ENCODE data around the gene KRTAP10-3.
"Not testable (repeated sequence)": the region's sequence is repeated elsewhere in the genome, so short reads cannot be mapped to it uniquely, and the experiment has no call there.

The KRTAP10-3 gene

DNA sequence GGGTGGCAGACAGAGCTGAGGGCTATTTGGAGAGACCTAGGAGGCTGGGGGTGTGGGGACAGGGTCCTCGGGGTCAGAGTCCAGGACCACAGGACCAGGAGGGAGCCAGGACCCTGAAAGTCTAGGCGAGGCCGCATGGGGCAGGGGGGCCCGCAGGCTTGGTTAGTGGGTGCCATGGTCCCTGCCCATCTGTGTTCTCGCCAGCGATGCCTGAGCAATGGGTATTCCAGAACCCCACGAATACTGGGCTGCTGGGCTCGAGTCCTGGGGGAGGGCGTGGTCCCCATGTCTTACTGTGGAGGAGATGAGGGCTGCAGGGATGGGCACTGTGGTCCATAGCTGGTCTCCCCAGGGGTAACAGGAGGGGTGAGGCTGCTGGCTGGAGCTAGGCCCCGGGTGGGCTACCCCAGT is 31.7 kb upstream of the KRTAP10-3 start:
- DNase-seq (ENCODE audit: low read depth): no peak

DNA sequence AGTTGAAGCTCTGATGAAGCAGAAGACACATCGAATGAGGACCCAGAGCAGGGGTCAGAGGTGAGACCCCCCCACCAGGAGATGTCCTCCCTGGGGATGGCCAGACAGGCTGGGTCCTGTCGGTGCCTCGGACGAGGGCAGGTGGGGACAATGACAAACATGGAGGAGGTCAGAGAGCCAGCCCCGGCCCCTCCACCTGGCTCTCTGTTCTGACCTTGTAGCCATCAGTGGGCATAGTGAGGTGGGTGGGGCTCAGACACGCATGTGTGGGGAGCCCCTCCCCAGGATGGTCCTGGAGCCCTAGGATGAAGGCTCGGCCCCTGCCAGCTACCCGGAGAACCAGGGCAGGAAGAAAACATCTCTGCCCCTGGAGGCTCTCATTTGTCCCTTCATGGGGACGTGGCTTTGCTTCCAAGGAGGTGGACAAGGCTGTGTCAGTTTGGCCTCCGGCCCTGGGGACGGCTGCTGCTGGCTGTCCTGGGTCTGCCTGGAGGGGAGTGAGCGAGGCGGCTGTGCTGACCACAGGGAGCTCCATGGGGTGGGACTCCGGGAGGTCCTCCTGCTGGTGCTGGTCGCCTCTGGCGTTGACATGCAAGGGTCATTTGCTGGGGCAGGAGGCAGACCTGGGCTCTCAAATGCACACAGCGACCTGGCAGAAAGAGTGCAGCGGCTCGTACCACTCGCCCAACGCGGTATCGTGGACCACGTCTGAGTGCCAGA is 31.2 kb upstream of the KRTAP10-3 start:
- DNase-seq (ENCODE audit: low read depth): no peak

- no peak for DNase-seq (ENCODE audit: low read depth)
Measured at GRCh38 chr21:44589094-44589493, 30.5 kb upstream of the KRTAP10-3 start.

- DNase-seq (ENCODE audit: low read depth): no peak
Measured at GRCh38 chr21:44585892-44586291, 27.3 kb upstream of the KRTAP10-3 start.

GRCh38 chr21:44583800-44584147 is 25.2 kb upstream of the KRTAP10-3 start:
- no peak for DNase-seq (ENCODE audit: low read depth)

GRCh38 chr21:44583089-44583799 is 24.6 kb upstream of the KRTAP10-3 start:
- DNase-seq (ENCODE audit: low read depth): no peak

DNA sequence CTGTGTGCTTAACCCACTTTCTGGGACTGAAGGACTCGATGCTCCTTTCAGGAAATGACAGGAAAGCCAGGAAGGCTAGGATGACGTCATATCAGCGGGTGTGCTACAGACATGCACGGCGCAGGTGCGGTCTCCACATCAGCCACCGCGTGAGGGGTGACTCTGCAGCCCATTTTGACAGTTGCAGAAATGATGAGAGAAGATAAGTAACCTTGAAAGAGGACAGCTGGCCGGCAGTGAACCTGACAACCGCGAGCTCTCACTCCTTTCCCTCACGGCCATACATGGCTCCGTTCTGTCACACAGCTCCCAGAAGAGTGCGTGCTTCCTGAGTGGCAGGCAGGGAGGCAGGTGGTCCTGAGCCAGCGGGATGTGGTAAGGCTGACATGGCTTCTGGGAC is 23.5 kb upstream of the KRTAP10-3 start:
- DNase-seq (ENCODE audit: low read depth): no peak

- DNase-seq (ENCODE audit: low read depth): no peak
Measured at GRCh38 chr21:44581158-44581557, 22.6 kb upstream of the KRTAP10-3 start.

GRCh38 chr21:44580231-44580821 is 21.7 kb upstream of the KRTAP10-3 start, which contains the start of gene KRTAP10-5:
Gene KRTAP10-5 (minus strand): TSS chr21:44580604. CDS start chr21:44580578, 26 bp downstream.
- not testable (repeated sequence) for DNase-seq (ENCODE audit: low read depth)

- no peak for DNase-seq (ENCODE audit: low read depth)
Measured at GRCh38 chr21:44579833-44580144, 21.2 kb upstream of the KRTAP10-3 start.

DNA sequence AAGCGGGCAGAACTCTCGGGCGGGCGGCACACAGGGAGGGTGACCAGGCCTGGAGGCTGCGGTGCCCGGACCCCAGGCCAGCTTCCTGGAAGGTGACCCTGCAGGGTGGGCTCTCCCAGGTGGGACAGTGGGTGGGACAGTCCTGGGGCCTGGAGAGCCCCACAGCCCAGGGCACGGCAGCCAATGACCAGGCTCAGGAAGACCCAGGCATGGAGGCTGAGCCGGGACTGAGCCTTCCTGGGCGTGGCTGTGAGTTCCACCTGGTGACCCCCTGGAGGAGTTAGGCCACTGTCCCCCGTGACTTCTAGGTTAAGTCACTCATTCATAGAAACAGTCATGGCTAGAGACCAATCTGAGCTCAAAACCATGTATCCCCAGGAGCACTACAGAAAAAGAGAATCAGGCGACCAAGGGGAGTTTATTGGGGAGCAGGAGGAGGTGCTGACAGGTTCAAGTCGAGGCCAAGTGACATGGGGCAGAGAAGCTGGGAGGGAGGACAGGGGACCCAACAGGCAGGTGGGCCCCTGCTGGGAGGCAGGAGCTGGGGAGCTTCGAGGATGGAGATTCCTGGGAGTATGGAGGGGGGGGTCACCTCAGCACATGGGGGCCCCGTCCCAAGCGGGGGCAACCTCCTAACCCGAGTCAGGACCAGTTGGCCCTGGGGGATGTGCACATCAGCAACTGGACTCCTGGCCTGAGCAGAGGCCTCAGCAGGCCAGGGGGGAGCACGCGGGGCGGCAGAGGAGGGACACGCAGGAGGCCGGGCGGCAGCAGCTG is 20.6 kb upstream of the KRTAP10-3 start:
- no peak for DNase-seq (ENCODE audit: low read depth)

GRCh38 chr21:44578371-44579055 is 19.9 kb upstream of the KRTAP10-3 start:
- DNase-seq (ENCODE audit: low read depth): no peak

GRCh38 chr21:44576025-44576420 is 17.4 kb upstream of the KRTAP10-3 start:
- no peak for DNase-seq (ENCODE audit: low read depth)

DNA sequence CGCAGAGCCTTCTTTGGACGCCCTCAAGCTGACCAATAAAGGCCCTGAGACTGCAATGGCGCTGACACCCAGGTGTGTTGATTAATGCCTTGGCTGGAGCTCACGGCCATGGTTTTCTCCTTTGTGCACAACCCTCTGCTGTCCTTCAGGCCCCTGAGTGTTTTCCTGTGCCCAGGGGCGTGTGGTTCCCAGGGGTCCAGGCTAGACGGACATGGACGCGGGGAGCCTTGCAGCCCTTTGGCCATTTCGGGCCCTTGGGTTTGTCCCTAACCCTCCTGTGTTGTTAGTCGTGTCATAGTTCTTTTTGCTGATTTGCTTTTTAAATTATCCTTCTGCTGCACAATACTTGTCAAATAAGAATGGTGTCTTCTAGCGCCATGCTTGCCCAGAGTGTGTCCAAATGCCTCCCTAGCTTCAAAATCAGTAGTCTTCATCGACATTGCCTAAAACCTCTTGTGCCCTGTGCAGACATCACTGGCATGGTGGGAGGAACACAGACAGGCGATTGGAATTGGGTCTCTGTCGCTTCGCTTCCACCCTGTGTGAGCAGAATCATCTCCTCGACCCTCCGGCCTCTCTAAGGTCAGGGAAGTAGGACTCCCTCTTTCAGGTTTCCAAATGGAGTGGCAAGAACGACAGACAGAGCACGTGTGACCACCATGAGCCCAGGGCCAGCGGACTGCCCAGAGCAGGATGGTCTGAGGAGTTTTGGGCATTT is 16.9 kb upstream of the KRTAP10-3 start:
- no peak for DNase-seq (ENCODE audit: low read depth)

GRCh38 chr21:44574457-44575306 is 16.1 kb upstream of the KRTAP10-3 start:
- DNase-seq (ENCODE audit: low read depth): no peak

DNA sequence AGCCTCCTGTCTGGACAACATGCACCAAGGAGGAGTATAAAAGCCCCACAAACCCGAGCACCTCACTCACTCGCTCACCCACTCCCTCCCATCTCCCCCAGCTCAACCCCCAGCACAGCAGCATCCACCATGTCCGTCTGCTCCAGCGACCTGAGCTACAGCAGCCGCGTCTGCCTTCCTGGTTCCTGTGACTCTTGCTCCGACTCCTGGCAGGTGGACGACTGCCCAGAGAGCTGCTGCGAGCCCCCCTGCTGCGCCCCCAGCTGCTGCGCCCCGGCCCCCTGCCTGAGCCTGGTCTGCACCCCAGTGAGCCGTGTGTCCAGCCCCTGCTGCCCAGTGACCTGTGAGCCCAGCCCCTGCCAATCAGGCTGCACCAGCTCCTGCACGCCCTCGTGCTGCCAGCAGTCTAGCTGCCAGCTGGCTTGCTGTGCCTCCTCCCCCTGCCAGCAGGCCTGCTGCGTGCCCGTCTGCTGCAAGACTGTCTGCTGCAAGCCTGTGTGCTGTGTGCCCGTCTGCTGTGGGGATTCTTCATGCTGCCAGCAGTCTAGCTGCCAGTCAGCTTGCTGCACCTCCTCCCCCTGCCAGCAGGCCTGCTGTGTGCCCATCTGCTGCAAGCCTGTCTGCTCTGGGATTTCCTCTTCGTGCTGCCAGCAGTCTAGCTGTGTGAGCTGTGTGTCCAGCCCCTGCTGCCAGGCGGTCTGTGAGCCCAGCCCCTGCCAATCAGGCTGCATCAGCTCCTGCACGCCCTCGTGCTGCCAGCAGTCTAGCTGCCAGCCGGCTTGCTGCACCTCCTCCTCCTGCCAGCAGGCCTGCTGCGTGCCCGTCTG is 15.2 kb upstream of the KRTAP10-3 start, which contains the start of gene KRTAP10-4:
TSS of gene KRTAP10-4 (plus strand) at position 100 of the 827 bp plus-strand sequence. CDS start at position 130, 30 bp downstream.
- DNase-seq (ENCODE audit: low read depth): not testable (repeated sequence)

DNA sequence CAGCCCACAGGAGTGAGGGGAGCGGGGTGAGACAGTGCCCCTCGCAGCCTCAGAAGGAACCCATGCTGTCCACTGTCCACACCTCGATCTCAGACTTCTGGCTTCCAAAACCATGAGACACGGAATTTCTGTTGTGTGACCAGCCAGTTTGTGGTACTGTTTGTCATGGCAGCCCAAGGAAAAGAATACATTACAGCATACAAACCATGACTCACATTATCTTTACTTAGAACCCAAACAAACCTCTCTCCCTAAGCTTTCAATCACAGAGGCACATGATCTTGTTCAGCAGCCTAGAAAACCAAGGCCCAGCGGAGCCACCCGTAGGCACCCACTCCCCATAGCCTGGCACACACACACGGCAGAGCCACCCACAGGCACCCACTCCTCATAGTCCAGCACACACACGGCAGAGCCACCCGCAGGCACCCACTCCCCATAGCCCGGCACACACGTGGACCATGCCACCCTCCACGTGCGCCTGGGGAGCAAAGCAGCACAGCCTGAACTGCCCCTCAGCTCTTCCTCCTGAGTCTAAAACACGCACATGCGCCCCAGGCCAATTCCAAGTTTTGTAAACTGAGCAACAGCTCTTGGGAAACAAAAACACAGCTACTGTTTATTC is 14.5 kb upstream of the KRTAP10-3 start:
- no peak for DNase-seq (ENCODE audit: low read depth)

DNA sequence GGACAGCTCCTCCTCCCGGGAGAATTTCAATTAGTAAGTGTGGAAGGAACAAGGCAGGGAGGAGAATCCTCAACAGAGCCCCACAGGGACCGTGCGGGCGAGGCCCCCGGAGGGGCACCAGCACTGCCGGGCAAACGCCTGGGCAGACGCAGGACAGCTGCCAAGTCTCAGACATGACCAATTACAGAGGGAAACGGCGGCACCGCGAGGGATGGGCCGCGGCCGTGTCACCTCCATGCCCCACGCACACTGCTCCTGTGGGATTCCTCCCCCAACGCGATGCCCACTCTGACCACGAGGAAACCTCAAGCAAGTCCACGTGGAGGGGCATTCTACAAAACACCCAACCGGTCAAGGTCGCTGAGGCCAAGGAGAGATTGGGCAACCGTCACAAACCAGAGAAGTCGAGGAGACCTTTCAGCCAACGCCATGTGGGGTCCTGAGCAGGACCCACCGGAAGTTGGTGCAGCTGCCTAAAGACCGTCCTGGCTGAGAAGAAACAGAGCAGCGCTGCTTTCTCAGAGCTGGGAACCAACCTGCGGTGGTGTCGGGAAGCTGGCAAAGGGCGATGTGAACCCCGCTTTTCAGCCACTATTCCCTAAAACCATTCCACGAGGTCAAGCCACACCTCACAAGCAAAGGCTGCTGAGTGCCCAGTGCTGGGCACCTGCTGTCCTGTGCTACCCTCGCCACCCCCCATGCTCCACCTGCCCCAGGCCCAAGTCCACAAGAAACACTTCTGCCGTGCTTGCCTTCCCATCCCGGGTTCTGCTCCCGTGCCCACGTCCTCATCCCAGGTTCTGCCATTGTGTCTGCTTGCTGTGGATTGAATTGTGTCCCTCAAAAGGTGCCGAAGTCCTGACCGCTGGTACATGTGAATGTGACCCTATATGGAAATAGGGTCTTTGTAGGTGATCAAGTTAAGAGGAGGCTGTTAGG is 13.5 kb upstream of the KRTAP10-3 start:
- no peak for DNase-seq (ENCODE audit: low read depth)
